ENCODE measurements around the gene PLEKHA1. TPM values are rescaled to one million over a fixed set of nuclear protein-coding genes. Genes with fewer than 3 reads are reported as not detected.

The PLEKHA1 gene
- total RNA-seq, 2 experiments from 2014 or later = 26.6 to 29.2 TPM

DNA sequence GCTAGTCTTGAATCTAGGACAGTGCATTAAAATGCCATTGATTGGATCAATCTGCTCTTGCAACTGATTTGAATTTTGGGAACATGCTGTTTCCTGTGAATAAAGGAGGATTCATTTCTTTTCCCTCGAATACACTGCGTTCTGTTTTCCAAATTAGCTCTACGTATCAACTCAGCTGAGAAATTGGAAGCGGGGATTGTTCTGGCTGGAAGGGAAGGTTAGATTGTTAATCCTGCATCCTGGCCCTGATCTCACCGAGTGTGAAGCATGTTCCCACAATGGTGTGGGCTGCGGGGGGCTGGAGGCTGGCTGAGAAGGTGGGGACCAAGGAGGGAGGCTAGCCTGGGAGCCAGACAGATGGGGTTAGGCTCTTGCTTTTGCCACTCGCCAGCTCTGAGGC, 104.5 kb downstream of the PLEKHA1 start:
- no peaks in the 10 kb centered on the region for H3K36me3 Mint-ChIP-seq
- DNase-seq (no peak), ATAC-seq (ENCODE audit: low read depth) (no peak)
- peaks cover 14% of the 10 kb centered on the region for H3K27me3 Mint-ChIP-seq
- no peak overlapping the region for H3K27ac Mint-ChIP-seq
- peaks cover 2% of the 10 kb centered on the region for H3K9me3 Mint-ChIP-seq
- POLR2A ChIA-PET = no interaction called here
- peaks cover 7% of the 10 kb centered on the region for H3K4me1 Mint-ChIP-seq
- no peak overlapping the region for H3K4me3 Mint-ChIP-seq

DNA sequence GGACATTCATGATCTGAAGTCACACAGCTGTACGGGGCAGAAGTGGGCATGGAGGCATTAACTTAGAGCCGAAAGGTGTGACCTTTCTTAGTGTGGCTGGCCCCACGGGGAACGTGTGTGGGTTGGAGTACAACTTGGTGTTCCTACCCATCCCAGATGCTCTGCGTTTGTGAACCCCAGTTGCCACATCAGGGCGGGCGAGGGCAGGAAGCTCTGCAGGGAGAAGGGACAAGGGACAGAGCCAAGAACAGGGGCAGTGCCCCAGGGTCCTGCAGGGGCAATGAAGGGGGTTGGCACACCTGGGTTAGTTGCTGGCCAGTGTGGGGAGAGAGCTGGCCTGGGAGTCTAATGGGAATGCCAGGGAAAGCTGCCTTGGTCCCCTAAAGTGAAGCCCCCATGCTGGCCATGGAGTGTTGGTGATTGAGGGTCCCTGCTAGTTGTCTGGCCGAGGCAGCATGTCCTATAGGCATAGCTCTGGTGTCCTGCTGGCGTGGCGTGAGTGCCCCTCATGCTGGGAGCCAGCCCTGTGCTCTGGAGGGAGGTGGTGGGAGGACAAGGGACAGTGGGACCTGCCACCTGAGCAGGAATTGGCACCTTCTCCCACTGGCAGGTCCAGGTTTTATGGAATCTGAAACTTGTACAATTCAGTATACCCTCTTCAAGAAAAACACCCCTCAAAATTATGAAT, 105.8 kb downstream of the PLEKHA1 start:
- POLR2A ChIA-PET = no interaction called here
- H3K9me3 Mint-ChIP-seq = peaks cover 2% of the 10 kb centered on the region

DNA sequence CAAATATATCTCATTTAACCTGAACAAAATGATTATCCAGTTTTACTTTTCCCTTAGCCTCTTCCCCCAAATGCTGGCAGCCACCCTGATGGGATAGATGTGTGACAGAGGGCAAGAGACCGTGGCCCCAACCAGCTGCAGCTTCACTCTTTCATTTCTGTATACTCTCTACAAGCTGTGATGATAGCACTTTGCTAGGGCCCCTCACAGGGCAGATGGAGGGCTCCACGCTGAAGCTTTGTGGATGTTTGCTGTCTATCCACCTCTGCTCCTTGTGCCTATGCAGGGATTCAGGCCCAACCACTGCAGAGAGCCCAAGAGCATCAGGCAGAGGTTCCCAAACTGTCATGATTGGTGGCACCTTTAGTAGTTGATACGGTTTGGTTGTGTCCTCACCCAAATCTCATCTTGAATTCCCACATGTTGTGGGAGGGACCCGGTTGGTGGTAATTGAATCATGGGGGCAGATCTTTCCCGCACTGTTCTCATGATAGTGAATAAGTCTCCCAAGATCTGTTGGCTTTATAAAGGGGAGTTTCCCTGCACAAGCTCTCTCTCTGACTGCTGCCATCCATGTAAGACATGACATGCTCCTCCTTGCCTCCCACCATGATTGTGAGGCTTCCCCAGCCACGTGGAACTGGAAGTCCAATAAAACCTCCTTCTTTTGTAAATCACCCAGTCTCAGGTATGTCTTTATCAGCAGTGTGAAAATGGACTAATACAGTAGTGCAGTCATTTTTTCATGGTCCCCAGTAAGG, 107.0 kb downstream of the PLEKHA1 start:
- H3K36me3 Mint-ChIP-seq = no peaks in the 10 kb centered on the region
- POLR2A ChIA-PET = no interaction called here
- H3K9me3 Mint-ChIP-seq = peaks cover 2% of the 10 kb centered on the region
- H3K4me3 Mint-ChIP-seq = no peak overlapping the region
- no peaks in the 10 kb centered on the region for H3K4me1 Mint-ChIP-seq
- DNase-seq (no peak), ATAC-seq (ENCODE audit: low read depth) (no peak)
- no peak overlapping the region for H3K27ac Mint-ChIP-seq
- H3K27me3 Mint-ChIP-seq = peaks cover 14% of the 10 kb centered on the region

More for the DNA sequence above, 105.8 kb downstream of the PLEKHA1 start:
- no peak overlapping the region for H3K4me3 Mint-ChIP-seq
- DNase-seq (no peak), ATAC-seq (ENCODE audit: low read depth) (no peak)
- H3K4me1 Mint-ChIP-seq = no peaks in the 10 kb centered on the region
- H3K27ac Mint-ChIP-seq = no peak overlapping the region
- H3K27me3 Mint-ChIP-seq = peaks cover 21% of the 10 kb centered on the region
- no peaks in the 10 kb centered on the region for H3K36me3 Mint-ChIP-seq

Small RNA genes within 50 kb of the gene (microRNA-seq; reads per million reads assigned to microRNA genes)
- gene MIR3941 = 6.3 reads per million

Other genes starting within 250 kb of the PLEKHA1 start
- not detected for gene BTBD16, start 103.4 kb upstream of the PLEKHA1 start, total RNA-seq
- gene ARMS2, start 79.9 kb downstream of the PLEKHA1 start, total RNA-seq = not detected
- under 1 TPM in 1 of 2 experiments, not detected in 1; 0.26 TPM for gene HTRA1, start 86.8 kb downstream of the PLEKHA1 start, total RNA-seq
- gene DMBT1, start 186.0 kb downstream of the PLEKHA1 start, total RNA-seq = not detected

Measured in activated naive CD8-positive, alpha-beta T cell treated with anti-CD3 and anti-CD28 coated beads, Interleukin-2, amount 10 ng/mL, durations not matched to agents 7 days and 5 days (primary cell).